Astrocyte of the hippocampus (primary cell): ENCODE data around the gene FANCI.

Experiments used
- DNase-seq: peaks from one replicate; pipeline ENCODE4 v3.0.0; 2011; ENCODE audit warnings: low read depth, low spot score

The FANCI gene

GRCh38 chr15:89307046-89307587 is 63.3 kb downstream of the FANCI start:
- DNase-seq = peak; percentile 46

DNA sequence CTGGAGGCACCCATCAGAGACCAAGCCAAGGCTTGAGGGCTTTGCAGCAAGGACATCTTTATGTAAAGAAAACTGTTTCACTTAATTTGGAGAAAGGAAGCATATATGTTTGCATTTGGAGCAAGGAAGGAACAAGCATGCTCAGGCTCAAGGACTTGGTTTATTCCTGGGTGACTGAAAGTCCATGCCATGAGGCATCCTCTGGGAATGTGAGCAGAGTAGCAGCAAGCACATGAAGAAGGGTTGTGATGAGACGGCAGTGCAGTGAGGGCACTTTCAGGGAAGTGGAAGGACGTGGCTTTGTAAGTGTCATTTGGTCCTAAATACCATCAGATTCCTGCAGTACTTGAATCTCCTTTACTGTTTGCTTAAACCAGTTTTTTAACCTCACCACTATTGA is 64.0 kb downstream of the FANCI start:
- peak; percentile 58 for DNase-seq

GRCh38 chr15:89308236-89308635 is 64.5 kb downstream of the FANCI start:
- DNase-seq = no peak

DNA sequence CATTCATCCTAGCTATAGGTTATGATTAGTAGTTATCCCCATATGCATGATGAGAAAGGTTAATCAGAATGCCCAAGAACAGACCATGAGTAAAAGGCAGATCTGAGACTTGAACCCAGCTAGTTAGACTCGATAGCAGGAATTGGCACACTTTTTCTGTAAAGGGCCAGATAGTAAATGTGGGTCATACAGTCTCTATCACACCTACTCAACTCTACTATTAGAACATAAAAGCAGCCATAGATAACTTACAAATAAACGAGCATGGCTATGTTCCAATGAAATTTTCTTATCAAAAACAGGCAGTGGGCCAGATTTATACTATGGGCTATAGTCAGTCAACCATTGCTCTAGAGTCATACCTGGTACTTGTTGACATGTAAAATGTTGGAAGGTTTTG is 66.2 kb downstream of the FANCI start:
- DNase-seq = no peak

- DNase-seq = no peak
These were observed 71.7 kb downstream of the FANCI start for GRCh38 chr15:89315375-89315929.

GRCh38 chr15:89316504-89316903 is 72.7 kb downstream of the FANCI start:
- no peak for DNase-seq

GRCh38 chr15:89317186-89317720 is 73.5 kb downstream of the FANCI start:
- no peak for DNase-seq

DNA sequence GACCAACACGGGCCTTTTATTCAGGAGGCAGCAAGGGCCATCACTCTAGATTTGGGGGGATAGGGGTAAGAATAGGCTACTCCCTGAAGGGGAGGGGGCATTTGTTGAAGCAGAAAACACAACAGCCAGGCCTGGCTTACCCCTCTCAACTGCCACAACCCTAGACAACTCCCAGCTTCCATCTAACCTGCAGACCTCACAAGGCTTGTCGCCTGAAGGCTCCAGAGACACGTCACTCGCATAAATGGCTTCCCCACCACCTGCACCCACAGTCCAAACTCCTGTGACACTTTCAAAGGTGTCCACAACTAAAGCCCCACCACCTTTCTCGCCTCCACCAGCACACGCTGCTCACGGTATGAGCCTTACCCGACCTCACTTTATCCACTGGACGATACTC is 75.9 kb downstream of the FANCI start:
- DNase-seq = no peak

DNA sequence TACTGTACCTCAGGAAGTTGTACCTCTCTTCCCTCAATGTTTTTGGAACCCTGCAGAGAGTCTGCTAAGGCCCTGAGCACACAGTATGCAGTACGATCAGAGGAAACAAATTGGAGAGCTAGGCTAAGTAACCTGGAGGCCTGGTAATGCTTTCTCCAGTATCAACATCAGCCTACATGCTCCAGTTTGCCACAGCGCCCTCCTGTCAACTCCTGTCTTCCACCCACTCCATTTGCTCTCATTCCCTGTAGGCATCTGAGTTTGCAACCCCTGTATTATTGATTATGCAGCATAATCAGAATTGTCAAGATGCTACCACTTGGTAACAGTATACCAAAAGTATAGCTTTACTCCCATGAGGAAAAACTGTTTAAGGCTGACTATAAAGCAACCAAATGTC is 76.4 kb downstream of the FANCI start:
- DNase-seq = no peak

DNA sequence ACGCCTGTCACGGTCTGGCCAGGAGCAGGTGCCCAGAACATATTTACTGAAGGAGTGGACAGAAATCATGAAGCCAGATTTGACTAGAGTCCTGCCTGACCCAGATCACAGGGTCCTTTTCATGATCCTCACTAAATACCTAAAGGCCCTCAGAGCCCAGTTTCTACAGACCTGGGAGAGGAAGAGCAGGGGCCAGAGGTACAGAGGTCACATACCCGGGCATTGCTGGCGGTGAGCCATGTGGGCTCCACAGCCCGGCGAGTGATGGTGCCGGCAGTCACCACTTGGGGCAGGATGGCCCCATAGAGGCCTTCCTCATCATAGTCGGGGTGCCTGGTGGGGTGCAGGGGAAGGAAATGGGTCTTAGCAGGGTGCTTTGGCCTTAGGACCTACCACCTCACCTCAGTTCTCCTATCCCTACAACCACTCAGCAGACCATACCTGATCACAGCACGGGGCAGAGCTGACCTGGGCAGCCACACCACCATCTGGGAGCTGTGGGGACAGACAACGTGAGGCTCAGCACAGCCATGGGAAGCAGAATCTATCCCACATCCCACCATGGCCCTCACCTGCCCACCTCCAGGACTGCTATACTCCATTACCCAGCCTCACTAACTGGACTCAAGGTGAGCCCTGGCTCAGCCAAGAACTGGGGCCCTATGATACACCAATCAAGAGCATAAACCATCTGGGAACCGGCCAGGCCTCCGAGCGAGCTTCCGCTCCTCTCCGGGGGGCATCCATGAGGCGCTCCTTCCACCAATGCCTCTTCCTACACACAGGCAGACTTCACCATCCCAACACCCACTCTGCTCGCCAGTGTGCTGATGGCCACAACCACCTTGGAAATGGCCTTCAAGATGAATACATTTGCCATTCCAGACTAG is 78.0 kb downstream of the FANCI start:
- DNase-seq = no peak

DNA sequence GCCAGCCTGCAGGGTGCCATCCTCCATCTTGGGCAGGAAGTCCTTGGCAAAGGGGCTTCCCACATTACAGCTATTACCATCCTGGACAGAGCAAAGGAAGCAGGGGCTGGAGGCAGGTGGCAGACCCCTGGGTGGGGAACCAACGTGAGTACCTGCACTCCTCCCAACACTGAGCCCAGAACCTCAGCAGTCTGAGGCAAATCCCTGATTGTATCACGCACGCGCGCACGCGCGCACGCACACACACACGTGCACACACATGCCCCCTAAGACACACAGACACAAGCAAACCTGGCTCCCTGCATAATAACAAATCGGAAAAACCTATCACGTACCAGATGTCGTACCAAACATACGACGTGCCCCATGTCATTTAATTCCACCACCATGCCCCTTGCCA is 79.0 kb downstream of the FANCI start:
- DNase-seq = no peak

GRCh38 chr15:89323825-89324224 is 80.0 kb downstream of the FANCI start:
- DNase-seq = no peak

DNA sequence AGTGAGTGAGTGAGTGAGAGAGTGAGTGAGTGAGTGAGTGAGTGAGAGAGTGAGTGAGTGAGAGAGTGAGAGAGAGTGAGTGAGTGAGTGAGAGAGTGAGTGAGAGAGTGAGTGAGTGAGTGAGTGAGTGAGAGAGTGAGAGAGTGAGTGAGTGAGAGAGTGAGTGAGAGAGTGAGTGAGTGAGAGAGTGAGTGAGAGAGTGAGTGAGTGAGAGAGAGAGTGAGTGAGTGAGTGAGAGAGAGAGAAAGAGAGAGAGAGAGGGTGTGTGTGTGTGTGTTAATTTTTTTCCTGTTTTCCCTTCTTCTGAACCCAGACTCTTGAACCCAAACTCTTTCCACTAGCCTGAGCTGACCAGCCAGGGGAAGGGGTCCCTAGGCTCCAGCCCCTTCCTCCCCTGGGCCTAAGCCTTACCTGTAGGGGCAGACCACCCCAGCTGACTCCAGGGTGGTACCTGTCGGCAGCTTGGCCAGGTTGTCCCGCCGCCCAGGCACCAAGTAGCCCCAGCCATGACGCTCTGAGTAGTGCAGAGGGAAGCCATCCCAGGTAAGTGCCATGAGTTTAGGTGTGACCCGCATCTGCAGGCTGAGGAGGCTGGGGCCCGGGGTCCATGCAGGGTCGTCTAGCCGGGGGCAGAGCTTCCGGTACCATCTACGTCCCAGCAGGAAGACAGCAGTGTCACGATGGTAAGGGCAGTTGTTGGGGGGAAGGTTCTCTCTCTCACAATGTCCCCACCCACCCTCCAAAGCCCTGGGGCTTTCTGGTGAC is 81.4 kb downstream of the FANCI start:
- no peak for DNase-seq

DNA sequence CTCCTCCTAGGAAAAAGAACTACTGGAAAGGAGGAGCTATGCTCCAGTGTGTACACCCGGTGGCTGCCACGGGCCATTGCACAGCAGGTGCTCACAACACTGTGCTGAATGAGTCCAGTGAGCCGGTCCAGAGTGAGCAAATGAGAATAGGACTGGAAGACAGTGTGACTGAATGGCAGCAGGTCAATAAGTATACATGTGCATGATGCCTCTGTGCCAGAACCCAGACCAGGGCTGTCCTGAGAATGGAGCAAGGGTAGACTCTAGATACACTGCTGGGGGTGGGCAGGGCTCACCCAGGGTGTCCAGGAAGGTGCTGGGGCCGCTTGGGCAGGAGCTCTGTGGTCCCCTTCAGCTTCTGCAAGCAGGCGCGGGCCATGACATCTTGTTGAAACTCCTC is 82.5 kb downstream of the FANCI start:
- DNase-seq = no peak

GRCh38 chr15:89327113-89327512 is 83.3 kb downstream of the FANCI start:
- no peak for DNase-seq

GRCh38 chr15:89328398-89329254 is 84.8 kb downstream of the FANCI start:
- DNase-seq = no peak

DNA sequence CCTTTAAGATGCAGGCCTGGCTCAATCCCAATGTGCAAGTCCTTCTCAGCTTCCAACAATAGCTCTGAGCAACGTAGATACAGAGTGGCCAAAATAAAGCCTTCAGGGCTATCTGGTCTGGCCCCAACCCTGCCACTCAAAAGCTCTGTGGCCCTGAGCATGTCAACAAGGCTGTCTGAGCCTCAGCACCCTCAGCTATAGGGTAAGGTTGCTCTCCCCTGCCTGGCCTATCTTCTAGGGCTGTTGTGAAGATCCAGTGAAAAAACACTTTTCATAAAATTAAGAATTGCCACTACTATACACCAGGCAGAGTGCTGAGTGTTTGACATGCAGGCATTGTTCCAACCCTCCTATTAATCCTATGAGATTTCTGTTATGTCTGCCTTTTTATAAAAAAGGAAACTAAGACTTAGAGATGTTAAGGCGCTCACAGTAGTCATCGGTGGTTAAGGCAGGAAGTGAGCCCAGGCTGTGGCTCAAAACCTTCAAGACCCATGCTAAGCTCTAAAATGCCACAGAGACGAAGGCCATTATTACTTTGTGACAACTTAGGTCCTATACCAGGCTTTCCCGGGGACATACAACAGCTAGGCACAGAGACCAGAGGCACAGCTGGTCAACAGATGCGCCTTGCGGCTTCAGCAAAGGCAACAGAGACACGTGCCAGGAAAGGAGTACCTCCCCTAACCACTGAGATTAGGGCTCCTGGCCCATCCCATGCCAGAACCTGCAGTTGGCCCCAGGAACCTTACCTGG is 85.7 kb downstream of the FANCI start:
- no peak for DNase-seq

GRCh38 chr15:89330119-89330518 is 86.3 kb downstream of the FANCI start:
- DNase-seq = no peak

GRCh38 chr15:89330881-89331595 is 87.3 kb downstream of the FANCI start:
- no peak for DNase-seq

DNA sequence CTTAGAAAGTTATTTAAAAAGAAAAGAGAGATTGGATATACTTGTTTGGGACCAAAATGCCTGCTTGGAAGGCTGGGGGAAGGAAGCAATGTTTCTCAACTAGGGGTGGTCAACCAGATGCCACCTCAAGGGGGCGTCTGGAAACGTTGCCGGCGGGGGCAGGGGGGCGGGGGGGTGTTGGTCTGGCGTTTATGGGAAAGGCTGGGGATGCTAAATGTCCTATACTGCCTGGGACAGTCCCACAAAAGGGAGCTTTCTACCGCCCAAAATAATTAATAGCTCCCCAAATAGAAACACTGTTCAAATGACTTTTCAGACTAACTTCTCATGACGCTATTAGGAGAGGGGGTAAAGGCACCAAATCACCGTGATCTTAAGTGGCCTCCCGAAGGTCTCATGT is 88.7 kb downstream of the FANCI start:
- DNase-seq = peak; percentile 52
